ENCODE measurements around the gene SHISAL1.
"Not testable (repeated sequence)": the region's sequence is repeated elsewhere in the genome, so short reads cannot be mapped to it uniquely, and the experiment has no call there.

The SHISAL1 gene

DNA sequence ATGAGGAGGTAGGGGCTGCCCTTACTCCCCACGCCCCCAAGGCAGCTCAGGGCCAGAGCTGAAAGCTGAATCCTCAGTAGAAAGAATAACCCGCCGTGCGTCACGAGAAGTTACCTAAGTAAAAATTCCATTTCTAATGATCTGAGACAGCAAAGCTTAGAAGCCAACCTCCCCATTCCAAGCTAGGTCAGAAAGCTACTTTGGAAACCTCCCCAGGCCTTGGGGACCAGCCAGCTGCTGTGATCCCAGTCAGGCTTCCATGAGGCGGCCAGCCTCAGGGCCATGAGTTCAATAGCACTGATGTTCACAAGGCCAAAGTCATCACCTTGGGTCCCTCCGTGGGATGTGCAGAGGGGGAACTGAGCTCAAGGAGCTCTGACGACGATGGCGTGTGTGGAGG is 6.9 kb downstream of the SHISAL1 start:
- TF ChIP-seq, protein P1, sequence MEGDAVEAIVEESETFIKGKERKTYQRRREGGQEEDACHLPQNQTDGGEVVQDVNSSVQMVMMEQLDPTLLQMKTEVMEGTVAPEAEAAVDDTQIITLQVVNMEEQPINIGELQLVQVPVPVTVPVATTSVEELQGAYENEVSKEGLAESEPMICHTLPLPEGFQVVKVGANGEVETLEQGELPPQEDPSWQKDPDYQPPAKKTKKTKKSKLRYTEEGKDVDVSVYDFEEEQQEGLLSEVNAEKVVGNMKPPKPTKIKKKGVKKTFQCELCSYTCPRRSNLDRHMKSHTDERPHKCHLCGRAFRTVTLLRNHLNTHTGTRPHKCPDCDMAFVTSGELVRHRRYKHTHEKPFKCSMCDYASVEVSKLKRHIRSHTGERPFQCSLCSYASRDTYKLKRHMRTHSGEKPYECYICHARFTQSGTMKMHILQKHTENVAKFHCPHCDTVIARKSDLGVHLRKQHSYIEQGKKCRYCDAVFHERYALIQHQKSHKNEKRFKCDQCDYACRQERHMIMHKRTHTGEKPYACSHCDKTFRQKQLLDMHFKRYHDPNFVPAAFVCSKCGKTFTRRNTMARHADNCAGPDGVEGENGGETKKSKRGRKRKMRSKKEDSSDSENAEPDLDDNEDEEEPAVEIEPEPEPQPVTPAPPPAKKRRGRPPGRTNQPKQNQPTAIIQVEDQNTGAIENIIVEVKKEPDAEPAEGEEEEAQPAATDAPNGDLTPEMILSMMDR (conservative IDR thresholded peaks at IDR 0.05; ENCODE audit: low read depth, low read length): no peak
- Histone ChIP-seq H3K79me2 (ENCODE audit: insufficient read depth, low read depth) (no peaks in the 10 kb centered on the region), H3K4me1 (ENCODE audit: low read depth, poor library complexity, severe bottlenecking) (no peaks in the 10 kb centered on the region), H3K9ac (no peak overlapping the region), H3K36me3 (ENCODE audit: insufficient read depth) (no peaks in the 10 kb centered on the region), H3K4me3 (IDR thresholded peaks at IDR 0.05; ENCODE audit: insufficient read depth, low read depth, low read length) (no peak overlapping the region), H3K27ac (no peak overlapping the region), H4K20me1 (ENCODE audit: insufficient read depth) (no peaks in the 10 kb centered on the region), H2AFZ (ENCODE audit: low read depth) (no peak overlapping the region), H3K4me2 (no peak overlapping the region), H3K27me3 (ENCODE audit: insufficient read depth, low read depth) (no peaks in the 10 kb centered on the region; the same call in 1 of the 2 replicates)

DNA sequence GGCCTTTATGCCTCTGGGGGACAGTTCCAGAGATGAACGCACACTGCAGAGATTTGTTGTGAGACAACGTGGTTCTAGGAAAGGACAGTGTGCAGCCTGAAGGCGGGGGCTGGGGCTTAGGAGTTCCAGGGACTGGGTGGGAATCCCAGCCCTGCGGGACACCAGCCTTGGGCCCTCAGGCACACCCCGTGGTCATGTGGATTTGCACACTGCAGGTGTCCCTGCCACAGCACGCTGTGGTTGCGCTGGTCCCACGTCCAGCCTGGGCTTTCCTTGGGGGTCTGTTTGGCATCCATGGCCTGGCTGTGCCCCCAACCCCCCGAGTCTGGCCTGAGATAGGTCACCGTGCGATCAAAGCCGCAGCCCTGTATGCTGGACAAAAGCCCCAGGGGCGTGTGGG is 7.3 kb downstream of the SHISAL1 start:
- H3K27ac ChIP-seq: no peak overlapping the region
- no peak overlapping the region for H3K4me2 ChIP-seq
- H3K79me2 ChIP-seq (ENCODE audit: insufficient read depth, low read depth): no peaks in the 10 kb centered on the region
- H3K9ac ChIP-seq: no peak overlapping the region
- TF ChIP-seq, protein P1 (conservative IDR thresholded peaks at IDR 0.05; ENCODE audit: low read depth, low read length): no peak
- no peaks in the 10 kb centered on the region for H3K4me1 ChIP-seq (ENCODE audit: low read depth, poor library complexity, severe bottlenecking)
- no peaks in the 10 kb centered on the region for H3K36me3 ChIP-seq (ENCODE audit: insufficient read depth)
- H4K20me1 ChIP-seq (ENCODE audit: insufficient read depth): no peaks in the 10 kb centered on the region
- no peaks in the 10 kb centered on the region; the same call in 1 of the 2 replicates for H3K27me3 ChIP-seq (ENCODE audit: insufficient read depth, low read depth)
- no peak overlapping the region for H3K4me3 ChIP-seq (IDR thresholded peaks at IDR 0.05; ENCODE audit: insufficient read depth, low read depth, low read length)
- H2AFZ ChIP-seq (ENCODE audit: low read depth): no peak overlapping the region

DNA sequence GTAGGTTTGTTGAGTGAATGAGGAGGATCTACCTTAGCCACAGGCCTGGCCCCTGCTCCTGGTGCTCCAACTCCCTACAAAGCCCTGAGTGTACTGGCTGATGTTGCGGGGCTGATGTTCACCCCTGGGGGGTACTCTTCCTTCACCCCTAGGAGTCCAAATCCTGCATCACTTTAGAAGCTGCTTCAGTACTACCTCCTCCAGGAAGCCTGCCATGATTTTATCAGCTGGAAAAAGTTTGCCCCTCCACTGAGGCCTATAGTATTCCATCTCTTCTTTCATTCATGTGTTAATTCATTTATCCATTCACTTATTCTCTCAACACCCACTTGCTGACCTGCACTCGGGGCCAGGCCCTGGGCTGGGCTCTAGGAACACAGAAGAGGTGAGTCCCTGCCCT is 7.8 kb downstream of the SHISAL1 start:
- H3K27me3 ChIP-seq (ENCODE audit: insufficient read depth, low read depth): no peaks in the 10 kb centered on the region; the same call in 1 of the 2 replicates
- no peaks in the 10 kb centered on the region for H4K20me1 ChIP-seq (ENCODE audit: insufficient read depth)
- H3K27ac ChIP-seq: no peak overlapping the region
- TF ChIP-seq, protein P1 (conservative IDR thresholded peaks at IDR 0.05; ENCODE audit: low read depth, low read length): no peak
- no peak overlapping the region for H3K4me3 ChIP-seq (IDR thresholded peaks at IDR 0.05; ENCODE audit: insufficient read depth, low read depth, low read length)
- H3K4me1 ChIP-seq (ENCODE audit: low read depth, poor library complexity, severe bottlenecking): no peaks in the 10 kb centered on the region
- H3K79me2 ChIP-seq (ENCODE audit: insufficient read depth, low read depth): no peaks in the 10 kb centered on the region
- H3K4me2 ChIP-seq: no peak overlapping the region
- H3K36me3 ChIP-seq (ENCODE audit: insufficient read depth): no peaks in the 10 kb centered on the region
- H3K9ac ChIP-seq: no peak overlapping the region
- no peak overlapping the region for H2AFZ ChIP-seq (ENCODE audit: low read depth)

DNA sequence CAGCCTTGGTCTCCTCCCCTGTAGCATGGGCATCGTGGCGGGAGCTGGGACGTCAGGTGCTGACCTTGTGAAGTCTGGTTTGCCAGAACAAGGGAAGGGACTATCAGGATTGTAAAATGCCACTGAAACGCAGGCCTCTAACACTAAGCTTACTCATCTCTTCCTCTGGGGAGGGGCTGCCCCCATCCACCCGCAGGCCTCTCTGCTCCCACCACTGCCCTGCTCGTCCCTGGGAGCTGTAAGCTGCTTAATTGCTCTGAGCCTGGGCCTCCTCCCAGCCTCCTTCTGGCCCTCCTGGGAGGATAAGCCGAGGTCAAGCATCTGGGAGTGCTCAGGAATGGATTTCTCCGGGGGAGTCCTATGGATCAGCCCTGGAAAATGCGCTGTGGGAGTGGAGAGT is 8.4 kb downstream of the SHISAL1 start:
- Histone ChIP-seq H3K4me1 (ENCODE audit: low read depth, poor library complexity, severe bottlenecking) (no peaks in the 10 kb centered on the region), H2AFZ (ENCODE audit: low read depth) (no peak overlapping the region), H3K27me3 (ENCODE audit: insufficient read depth, low read depth) (no peaks in the 10 kb centered on the region; the same call in 1 of the 2 replicates), H4K20me1 (ENCODE audit: insufficient read depth) (no peaks in the 10 kb centered on the region), H3K4me3 (IDR thresholded peaks at IDR 0.05; ENCODE audit: insufficient read depth, low read depth, low read length) (no peak overlapping the region), H3K9ac (no peak overlapping the region), H3K4me2 (no peak overlapping the region), H3K27ac (no peak overlapping the region), H3K36me3 (ENCODE audit: insufficient read depth) (no peaks in the 10 kb centered on the region), H3K79me2 (ENCODE audit: insufficient read depth, low read depth) (no peaks in the 10 kb centered on the region)
- TF ChIP-seq, protein P1 (conservative IDR thresholded peaks at IDR 0.05; ENCODE audit: low read depth, low read length): no peak

DNA sequence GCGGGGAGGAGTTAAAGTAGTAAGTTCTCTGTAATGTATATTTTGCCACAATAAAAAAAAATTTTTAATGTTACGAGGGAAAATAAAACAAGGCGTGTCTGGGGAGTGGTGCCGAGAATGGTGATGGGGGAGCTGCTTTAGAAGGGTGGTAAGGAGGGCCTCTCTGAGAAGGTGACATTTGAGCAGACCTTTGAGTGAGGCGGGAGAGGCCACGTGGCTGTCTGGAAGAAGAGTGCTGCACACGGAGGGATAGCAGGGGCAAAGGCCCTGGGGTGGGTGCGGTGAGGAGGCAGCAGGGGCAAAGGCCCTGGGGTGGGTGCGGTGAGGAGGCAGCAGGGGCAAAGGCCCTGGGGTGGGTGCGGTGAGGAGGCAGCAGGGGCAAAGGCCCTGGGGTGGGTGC is 10.4 kb downstream of the SHISAL1 start:
- H2AFZ ChIP-seq (ENCODE audit: low read depth); H3K4me3 ChIP-seq (IDR thresholded peaks at IDR 0.05; ENCODE audit: insufficient read depth, low read depth, low read length); H3K4me2 ChIP-seq; H3K9ac ChIP-seq; H3K4me1 ChIP-seq (ENCODE audit: low read depth, poor library complexity, severe bottlenecking); H3K79me2 ChIP-seq (ENCODE audit: insufficient read depth, low read depth); H4K20me1 ChIP-seq (ENCODE audit: insufficient read depth); H3K27ac ChIP-seq; H3K27me3 ChIP-seq (ENCODE audit: insufficient read depth, low read depth); H3K36me3 ChIP-seq (ENCODE audit: insufficient read depth): not testable (repeated sequence)

Measured in KMS-11 (cell line).